Dedifferentiated amniotic fluid mesenchymal stem cell (primary cell): Measurements from ENCODE around the gene GP9.

Experiments used
- DNase-seq: peaks from one replicate; pipeline ENCODE4 v3.0.0-alpha.2; 2016; ENCODE audit errors: extremely low spot score

Gene GP9

GRCh38 chr3:129028866-129029265, 31.7 kb upstream of the GP9 start:
- no peak for DNase-seq

GRCh38 chr3:129030611-129031010, 30.0 kb upstream of the GP9 start:
- DNase-seq = no peak

- DNase-seq = no peak
Measured at GRCh38 chr3:129031476-129032215, 28.9 kb upstream of the GP9 start.

- no peak for DNase-seq
Measured at GRCh38 chr3:129032716-129033115, 27.9 kb upstream of the GP9 start.

- no peak for DNase-seq
Measured at GRCh38 chr3:129033151-129033550, 27.4 kb upstream of the GP9 start.

- DNase-seq = no peak
Measured at GRCh38 chr3:129033633-129034321, 26.8 kb upstream of the GP9 start.

- DNase-seq = no peak
Measured at GRCh38 chr3:129034642-129035041, 25.9 kb upstream of the GP9 start.

- no peak for DNase-seq
Measured at GRCh38 chr3:129035360-129036221, 25.0 kb upstream of the GP9 start.

- DNase-seq = no peak
Measured at GRCh38 chr3:129036222-129037092, 24.1 kb upstream of the GP9 start.

- DNase-seq = no peak
Measured at GRCh38 chr3:129037093-129037419, 23.5 kb upstream of the GP9 start.

GRCh38 chr3:129038121-129038855, 22.3 kb upstream of the GP9 start:
- DNase-seq = no peak

GRCh38 chr3:129039271-129040038, 21.1 kb upstream of the GP9 start:
- DNase-seq = no peak

- DNase-seq = no peak
Measured at GRCh38 chr3:129040039-129040336, 20.6 kb upstream of the GP9 start.

- DNase-seq = no peak
Measured at GRCh38 chr3:129040579-129041300, 19.8 kb upstream of the GP9 start.

- no peak for DNase-seq
Measured at GRCh38 chr3:129045675-129046036, 14.9 kb upstream of the GP9 start.

- DNase-seq = no peak
Measured at GRCh38 chr3:129046037-129046731, 14.4 kb upstream of the GP9 start.

GRCh38 chr3:129046732-129047552, 13.6 kb upstream of the GP9 start:
- no peak for DNase-seq

- no peak for DNase-seq
Measured at GRCh38 chr3:129047553-129047839, 13.1 kb upstream of the GP9 start.
